Liver (tissue), 3 donors: ENCODE results near the gene SEBOX.
A peak's percentile ranks its signal among the peaks of the same experiment; 100 is the strongest.

Experiments used
- GABPA ChIP-seq, 2 donors: IDR thresholded peaks in 1 of 2; conservative IDR thresholded peaks in 1 of 2; 2 replicates each; pipeline ENCODE4 v1.6.1; 2016; ENCODE audit warnings: antibody characterized with exemption in 2 of 2, mild to moderate bottlenecking in 1 of 2, moderate library complexity in 1 of 2
- RAD21 ChIP-seq, 2 donors: IDR thresholded peaks; 2 replicates each; pipeline ENCODE4 v1.6.1; 2016; ENCODE audit warnings: antibody characterized with exemption in 2 of 2, mild to moderate bottlenecking in 2 of 2
- RXRA ChIP-seq, 2 donors: IDR thresholded peaks; 2 replicates each; pipeline ENCODE4 v1.6.1; 2017 to 2018; ENCODE audit warnings: antibody characterized with exemption in 2 of 2, mild to moderate bottlenecking in 1 of 2
- TF ChIP-seq, protein P1 (sequence below): fragments of 150-350 bp; IDR thresholded peaks from 2 replicates; pipeline ENCODE4 v1.5.1; 2017; ENCODE audit warnings: improper control_type of control experiment, low read depth, low read length; ENCODE audit not compliant: missing input control
- TF ChIP-seq, protein P2 (sequence below): IDR thresholded peaks from 2 replicates; pipeline ENCODE4 v1.6.1; 2016; ENCODE audit warnings: antibody characterized with exemption
- TF ChIP-seq, protein P3 (sequence below): IDR thresholded peaks from 2 replicates; pipeline ENCODE4 v1.6.1; 2016; ENCODE audit warnings: antibody characterized with exemption
- donor health status: healthy.
- donor health status: healthy.

DNA sequence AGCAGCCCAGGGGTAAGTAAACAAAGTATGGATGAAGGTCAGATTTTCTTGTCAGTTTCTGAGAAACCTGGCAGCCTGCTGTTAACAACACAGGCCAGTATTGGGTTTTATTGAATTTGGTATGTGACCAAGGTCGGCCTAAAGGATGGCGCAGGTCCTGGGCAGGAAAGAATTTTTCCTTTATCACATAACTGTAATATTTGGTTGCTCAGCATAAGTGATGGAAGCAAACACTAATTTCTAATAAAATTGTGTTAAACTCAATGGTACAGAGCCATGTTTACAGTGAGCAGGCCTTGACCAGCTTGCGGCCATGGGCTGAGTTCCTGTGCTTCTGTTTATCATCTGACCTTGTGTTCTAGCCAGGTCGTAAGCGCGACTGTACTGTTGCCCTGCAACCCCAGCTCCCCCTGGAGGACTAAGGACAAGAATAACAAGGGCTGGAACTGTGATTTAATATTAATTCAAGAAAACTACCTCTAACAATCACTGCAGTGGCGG, 18.2 kb downstream of the SEBOX start:
- TF ChIP-seq, protein P1, sequence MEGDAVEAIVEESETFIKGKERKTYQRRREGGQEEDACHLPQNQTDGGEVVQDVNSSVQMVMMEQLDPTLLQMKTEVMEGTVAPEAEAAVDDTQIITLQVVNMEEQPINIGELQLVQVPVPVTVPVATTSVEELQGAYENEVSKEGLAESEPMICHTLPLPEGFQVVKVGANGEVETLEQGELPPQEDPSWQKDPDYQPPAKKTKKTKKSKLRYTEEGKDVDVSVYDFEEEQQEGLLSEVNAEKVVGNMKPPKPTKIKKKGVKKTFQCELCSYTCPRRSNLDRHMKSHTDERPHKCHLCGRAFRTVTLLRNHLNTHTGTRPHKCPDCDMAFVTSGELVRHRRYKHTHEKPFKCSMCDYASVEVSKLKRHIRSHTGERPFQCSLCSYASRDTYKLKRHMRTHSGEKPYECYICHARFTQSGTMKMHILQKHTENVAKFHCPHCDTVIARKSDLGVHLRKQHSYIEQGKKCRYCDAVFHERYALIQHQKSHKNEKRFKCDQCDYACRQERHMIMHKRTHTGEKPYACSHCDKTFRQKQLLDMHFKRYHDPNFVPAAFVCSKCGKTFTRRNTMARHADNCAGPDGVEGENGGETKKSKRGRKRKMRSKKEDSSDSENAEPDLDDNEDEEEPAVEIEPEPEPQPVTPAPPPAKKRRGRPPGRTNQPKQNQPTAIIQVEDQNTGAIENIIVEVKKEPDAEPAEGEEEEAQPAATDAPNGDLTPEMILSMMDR: peak; percentile 71
- TF ChIP-seq GABPA (IDR thresholded peaks at IDR 0.05 in 1 of 2, conservative IDR thresholded peaks at IDR 0.05 in 1 of 2): peak in 1 of 2 donors; percentile 66
- TF ChIP-seq, protein P2, sequence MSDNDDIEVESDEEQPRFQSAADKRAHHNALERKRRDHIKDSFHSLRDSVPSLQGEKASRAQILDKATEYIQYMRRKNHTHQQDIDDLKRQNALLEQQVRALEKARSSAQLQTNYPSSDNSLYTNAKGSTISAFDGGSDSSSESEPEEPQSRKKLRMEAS: peak; percentile 44
- TF ChIP-seq, protein P3, sequence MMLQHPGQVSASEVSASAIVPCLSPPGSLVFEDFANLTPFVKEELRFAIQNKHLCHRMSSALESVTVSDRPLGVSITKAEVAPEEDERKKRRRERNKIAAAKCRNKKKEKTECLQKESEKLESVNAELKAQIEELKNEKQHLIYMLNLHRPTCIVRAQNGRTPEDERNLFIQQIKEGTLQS: no peak
- peak; percentile 80 to 87 for TF ChIP-seq RAD21 (IDR thresholded peaks at IDR 0.05)
- peak; percentile 54 to 77 for TF ChIP-seq RXRA (IDR thresholded peaks at IDR 0.05)
